Heart right ventricle (tissue), 16 donors: Measurements from ENCODE around the gene NDUFA6. TPM values are rescaled to one million over a fixed set of nuclear protein-coding genes. Genes with fewer than 3 reads are reported as not detected.

Experiments
- ATAC-seq, 8 donors: fragments of 200-7000 bp; cut with Tn5 transposase; one replicate each; pipeline ENCODE4 v1.9.1; 2020; ENCODE audit warnings: mild to moderate bottlenecking in 8 of 8, moderate library complexity in 8 of 8, moderate number of reproducible peaks in 1 of 8
- DNase-seq, 2 donors: peaks; one replicate each; pipeline ENCODE4 v3.0.0-alpha.2; 2020
- H3K27ac ChIP-seq, 10 donors: fragments of 200-600 bp; sonication (generic) in 2 of 10; one replicate each; pipeline versions ENCODE4 v1.5.0 to v1.8.0; 2020 to 2022; ENCODE audit warnings: mild to moderate bottlenecking in 3 of 10
- H3K27me3 ChIP-seq, 7 donors: fragments of 200-600 bp; one replicate each; pipeline ENCODE4 v1.8.0; 2021 to 2022; ENCODE audit warnings: mild to moderate bottlenecking in 2 of 7
- H3K36me3 ChIP-seq, 9 donors: fragments of 200-600 bp; sonication (generic) in 1 of 9; one replicate each; pipeline versions ENCODE4 v1.5.0 to v1.8.0; 2020 to 2022; ENCODE audit warnings: mild to moderate bottlenecking in 2 of 9
- H3K4me1 ChIP-seq, 9 donors: fragments of 200-600 bp; sonication (generic) in 1 of 9; one replicate each; pipeline versions ENCODE4 v1.5.0 to v1.8.0; 2020 to 2022; ENCODE audit warnings: mild to moderate bottlenecking in 4 of 9
- H3K4me3 ChIP-seq, 10 donors: fragments of 200-600 bp; sonication (generic) in 2 of 10; one replicate each; pipeline versions ENCODE4 v1.5.0 to v1.8.0; 2020 to 2022; ENCODE audit warnings: mild to moderate bottlenecking in 7 of 10, moderate library complexity in 2 of 10
- H3K9me3 ChIP-seq, 11 donors: fragments of 200-600 bp in 10 of 11; sonication (generic) in 2 of 11; one replicate each; pipeline versions ENCODE4 v1.5.0 to v1.8.0; 2013 to 2022; ENCODE audit warnings: mild to moderate bottlenecking in 2 of 11, control low read depth in 1 of 11, moderate library complexity in 1 of 11
- WGBS, 2 donors: extraction: QIAGEN DNeasy Blood & Tissue Kit; methylation state at CpG; one replicate each; pipeline ENCODE4 v1.1.7; 2013; ENCODE audit warnings: inconsistent platforms in 1 of 2; 5-methylcytosine and 5-hydroxymethylcytosine counted together
- intact Hi-C, 10 donors: fragments of 100-400 bp; cut with DNase I; formaldehyde crosslinking; loops; one replicate each; pipeline versions ENCODE4 v1.11.1 to v1.14.2; 2022
- polyA plus RNA-seq, 2 donors: library from polyadenylated mRNA; stranded (reverse); fragments of 200-250 nt; gene quantifications; one replicate each; pipeline ENCODE4 v1.2.3, GENCODE V29; 2013
- total RNA-seq, 10 donors: library from RNA; stranded (reverse); fragmentation: NEBNext Ultra II Directional in 3 of 10; extraction: Animal tissue kit (Norgen Biotek cat#: 25700) in 3 of 10; gene quantifications; one replicate each; pipeline versions ENCODE4 v1.2.1 to v1.2.4, GENCODE V29; 2021 to 2023
- TF ChIP-seq, protein P1 (sequence below), 9 donors: fragments of 200-600 bp; sonication (generic) in 2 of 9; IDR thresholded peaks; one replicate each; pipeline versions ENCODE4 v1.5.0 to v1.8.0; 2021 to 2022; ENCODE audit warnings: antibody characterized with exemption in 9 of 9, mild to moderate bottlenecking in 5 of 9, moderate library complexity in 1 of 9
- donor health status: Arrhythmogenic right ventricular cardiomyopathy.
- donor health status: ischemic (EF 13 %, LVEDD 7.1; RV severe dilation, severe dysfunction).
- donor health status: healthy with polysubstance abuse.
- donor health status: DM: no; HTN: yes; CAD: no.
- donor health status: DM: no; HTN: no; CAD: no.
- donor health status: ischemic (EF 25% LVEDD 6.9; RV normal size, moderate dysfunction).
- donor health status: ischemic (EF 25% LVEDD 5.7; RV mildly dilated, moderate dysfunction).
- donor health status: healthy.
- donor health status: DM: yes; HTN: yes; CAD: no.
- donor health status: Ischemic cardiomyopathy.
- donor health status: ischemic (EF 35%, LVEDD 5.7; RV mildly dilated, moderate dysfunction).
- donor health status: nonischemic (EF 11% LVEDD 7.7; RV severe dilation, severe dysfunction).
- donor health status: DM: yes; HTN: yes; CAD: no.
- donor health status: PGD.
- donor health status: ischemic (EF 29% LVEDD 5.4; RV normal size, mild dysfunction).
- donor health status: nonischemic (EF 23%, LVEDD 6.1; RV moderate dilation, normal function).

NDUFA6 gene
- total and polyA plus RNA-seq, 12 donors = 179 to 479 (median 271) TPM

DNA sequence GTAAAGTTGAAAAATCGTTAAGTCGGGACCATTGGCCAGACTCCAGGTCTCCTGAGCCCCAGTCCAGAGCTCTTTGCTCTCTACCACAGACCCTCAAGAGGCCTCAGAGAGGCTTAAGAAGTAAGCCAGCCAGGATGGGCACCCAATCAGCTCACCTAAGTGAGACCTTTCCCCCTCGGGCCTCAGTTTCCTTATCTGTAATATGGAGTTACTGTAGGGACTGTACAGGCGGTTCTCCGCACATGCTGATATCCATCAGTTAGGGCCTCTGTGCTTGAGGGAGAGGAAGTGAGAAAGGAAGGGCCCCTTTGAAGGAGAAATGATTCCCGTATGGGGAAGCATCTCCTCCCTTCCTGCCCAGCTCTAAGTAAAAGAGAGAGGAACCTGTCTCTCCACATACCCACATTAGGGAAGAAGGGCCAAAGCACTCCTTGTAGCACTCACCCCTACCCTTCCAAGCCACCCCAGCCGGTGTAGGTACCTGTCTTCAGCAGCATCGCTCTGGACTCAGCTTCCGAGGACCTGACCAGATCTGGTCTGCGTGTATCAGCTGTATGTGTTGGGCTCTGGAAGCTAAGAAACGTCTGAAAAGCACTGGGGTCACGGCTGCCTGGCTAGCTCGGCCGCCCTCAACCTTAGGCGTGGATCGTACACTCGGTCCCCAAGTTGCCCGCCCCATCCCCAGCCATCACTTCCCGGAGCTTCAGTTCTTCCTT lies 20.6 kb downstream of the NDUFA6 start:
- intact Hi-C loops = loop anchor here in 4 of 10 donors (5.0 to 10.0 kb wide), 3 partner anchors 235 to 482 kb away; partner anchors contain the start of genes SREBF2 (in 2 of the 4), MEI1 (in 1 of the 4) and SERHL2 (in 1 of the 4)
- 17 to 19% methylated on average over 19 of the region's 19 CpGs for WGBS, 2 donors
- TF ChIP-seq, protein P1, sequence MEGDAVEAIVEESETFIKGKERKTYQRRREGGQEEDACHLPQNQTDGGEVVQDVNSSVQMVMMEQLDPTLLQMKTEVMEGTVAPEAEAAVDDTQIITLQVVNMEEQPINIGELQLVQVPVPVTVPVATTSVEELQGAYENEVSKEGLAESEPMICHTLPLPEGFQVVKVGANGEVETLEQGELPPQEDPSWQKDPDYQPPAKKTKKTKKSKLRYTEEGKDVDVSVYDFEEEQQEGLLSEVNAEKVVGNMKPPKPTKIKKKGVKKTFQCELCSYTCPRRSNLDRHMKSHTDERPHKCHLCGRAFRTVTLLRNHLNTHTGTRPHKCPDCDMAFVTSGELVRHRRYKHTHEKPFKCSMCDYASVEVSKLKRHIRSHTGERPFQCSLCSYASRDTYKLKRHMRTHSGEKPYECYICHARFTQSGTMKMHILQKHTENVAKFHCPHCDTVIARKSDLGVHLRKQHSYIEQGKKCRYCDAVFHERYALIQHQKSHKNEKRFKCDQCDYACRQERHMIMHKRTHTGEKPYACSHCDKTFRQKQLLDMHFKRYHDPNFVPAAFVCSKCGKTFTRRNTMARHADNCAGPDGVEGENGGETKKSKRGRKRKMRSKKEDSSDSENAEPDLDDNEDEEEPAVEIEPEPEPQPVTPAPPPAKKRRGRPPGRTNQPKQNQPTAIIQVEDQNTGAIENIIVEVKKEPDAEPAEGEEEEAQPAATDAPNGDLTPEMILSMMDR (IDR thresholded peaks at IDR 0.05) = no peak
- no peak for DNase-seq
- ATAC-seq = peak; percentile 1 to 34 (median 6)
- peaks cover 9 to 53% (median 33%) of the 10 kb centered on the region in 9 donors for H3K4me1 ChIP-seq
- H3K36me3 ChIP-seq = peaks cover 0 to 36% (median 12%) of the 10 kb centered on the region in 9 donors
- no peaks in the 10 kb centered on the region for H3K27me3 ChIP-seq
- H3K9me3 ChIP-seq = no peaks in the 10 kb centered on the region
- H3K4me3 ChIP-seq = peak overlapping the region; percentile 38 to 87 (median 62)
- H3K27ac ChIP-seq = peak overlapping the region; percentile 25 to 96 (median 86)

DNA sequence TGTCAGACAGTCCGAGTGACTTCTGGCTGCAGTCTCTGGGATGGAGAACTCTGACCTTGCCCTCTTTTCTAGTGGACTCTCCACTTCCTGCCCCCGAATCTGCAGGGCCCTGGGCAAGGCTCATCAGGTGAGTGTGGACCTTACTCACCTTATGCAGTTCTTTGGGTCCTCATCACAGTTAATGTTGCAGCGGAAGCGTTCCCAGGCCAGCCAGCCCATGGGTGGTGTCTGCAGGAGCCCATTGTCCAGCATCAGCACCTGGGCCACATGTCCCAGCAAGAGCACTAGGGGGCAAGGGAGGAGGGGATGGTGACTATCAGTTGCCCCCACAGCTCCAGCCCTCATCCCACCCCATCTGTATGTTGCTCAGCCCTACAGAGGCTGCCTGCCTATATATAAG lies 22.3 kb downstream of the NDUFA6 start:
- H3K4me3 ChIP-seq = no peak overlapping the region
- no peak overlapping the region for H3K27ac ChIP-seq
- intact Hi-C loops = no loop called here
- no peaks in the 10 kb centered on the region for H3K27me3 ChIP-seq
- ATAC-seq = no peak
- 93 to 95% methylated on average over 4 of the region's 4 CpGs for WGBS, 2 donors
- peaks cover 0 to 51% (median 17%) of the 10 kb centered on the region in 9 donors for H3K36me3 ChIP-seq
- TF ChIP-seq, protein P1 (IDR thresholded peaks at IDR 0.05) = no peak
- H3K4me1 ChIP-seq = peaks cover 5 to 36% (median 21%) of the 10 kb centered on the region in 9 donors
- H3K9me3 ChIP-seq = no peaks in the 10 kb centered on the region
- DNase-seq = no peak

GRCh38 chr22:42067671-42068251 lies 22.8 kb downstream of the NDUFA6 start:
- ATAC-seq = no peak
- 97 to 98% methylated on average over 14 of the region's 14 CpGs for WGBS, 2 donors
- TF ChIP-seq, protein P1 (IDR thresholded peaks at IDR 0.05) = no peak

DNA sequence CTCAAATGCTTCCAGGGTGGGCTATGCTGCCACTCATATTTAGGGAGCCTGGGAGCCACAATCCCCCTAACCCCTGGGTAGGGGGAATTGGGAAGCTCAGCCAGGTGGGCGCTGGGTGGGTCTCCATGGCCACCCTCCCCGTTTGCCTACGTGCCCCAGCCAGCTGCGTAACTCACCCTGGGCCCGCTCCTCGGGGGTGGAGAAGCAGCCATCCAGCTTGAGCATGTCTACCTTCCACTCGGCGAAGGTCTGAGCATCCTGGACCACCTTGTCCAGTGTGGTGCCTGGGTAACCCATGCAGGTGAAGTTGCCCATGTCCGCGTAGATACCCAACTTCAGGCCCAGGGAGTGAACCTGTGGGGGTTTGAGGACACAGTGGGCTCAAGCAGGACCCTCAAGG lies 23.6 kb downstream of the NDUFA6 start:
- no peak for DNase-seq
- no peaks in the 10 kb centered on the region for H3K27me3 ChIP-seq
- H3K27ac ChIP-seq = no peak overlapping the region
- H3K36me3 ChIP-seq = peaks cover 0 to 65% (median 26%) of the 10 kb centered on the region in 9 donors
- WGBS, 2 donors = 97% methylated on average over 10 of the region's 10 CpGs
- H3K4me3 ChIP-seq = no peak overlapping the region
- no peak for ATAC-seq
- H3K4me1 ChIP-seq = peaks cover 5 to 27% (median 19%) of the 10 kb centered on the region in 9 donors
- TF ChIP-seq, protein P1 (IDR thresholded peaks at IDR 0.05) = no peak
- intact Hi-C loops = no loop called here
- no peaks in the 10 kb centered on the region for H3K9me3 ChIP-seq

More at GRCh38 chr22:42067671-42068251, 22.8 kb downstream of the NDUFA6 start:
- H3K4me3 ChIP-seq = no peak overlapping the region
- H3K27ac ChIP-seq = no peak overlapping the region
- intact Hi-C loops = no loop called here
- no peaks in the 10 kb centered on the region for H3K9me3 ChIP-seq
- no peaks in the 10 kb centered on the region for H3K27me3 ChIP-seq
- H3K4me1 ChIP-seq = peaks cover 5 to 32% (median 19%) of the 10 kb centered on the region in 9 donors
- DNase-seq = no peak
- peaks cover 0 to 56% (median 17%) of the 10 kb centered on the region in 9 donors for H3K36me3 ChIP-seq
